Upper lobe of right lung (tissue), 1 donor: Measurements from ENCODE around the gene MLXIP. TPM values are rescaled to one million over a fixed set of nuclear protein-coding genes. Genes with fewer than 3 reads are reported as not detected.
A peak's percentile ranks its signal among the peaks of the same experiment; 100 is the strongest.

ENCODE experiments used
- ATAC-seq: fragments of 200-7000 bp; cut with Tn5 transposase; one replicate; pipeline ENCODE4 v1.9.1; 2020; ENCODE audit warnings: mild to moderate bottlenecking, moderate library complexity
- DNase-seq: peaks from one replicate; pipeline ENCODE4 v3.0.0-alpha.2; 2020
- H3K27ac ChIP-seq: fragments of 200-600 bp; one replicate; pipeline ENCODE4 v1.8.0; 2022
- H3K27me3 ChIP-seq: fragments of 200-600 bp; one replicate; pipeline ENCODE4 v1.8.0; 2022; ENCODE audit warnings: mild to moderate bottlenecking
- H3K36me3 ChIP-seq: fragments of 200-600 bp; one replicate; pipeline ENCODE4 v1.8.0; 2022
- H3K4me1 ChIP-seq: fragments of 200-600 bp; one replicate; pipeline ENCODE4 v1.8.0; 2022
- H3K4me3 ChIP-seq: fragments of 200-600 bp; one replicate; pipeline ENCODE4 v1.8.0; 2022; ENCODE audit warnings: mild to moderate bottlenecking
- H3K9me3 ChIP-seq: fragments of 200-600 bp; one replicate; pipeline ENCODE4 v1.8.0; 2022
- CTCF ChIP-seq: fragments of 200-600 bp; IDR thresholded peaks from one replicate; pipeline ENCODE4 v1.8.0; 2022; ENCODE audit warnings: antibody characterized with exemption
- intact Hi-C: fragments of 100-400 bp; cut with DNase I; formaldehyde crosslinking; loops from one replicate; pipeline ENCODE4 v1.11.0; 2022
- total RNA-seq: library from RNA; stranded (reverse); fragmentation: NEBNext Ultra II Directional; extraction: Animal tissue kit (Norgen Biotek cat#: 25700); gene quantifications from one replicate; pipeline ENCODE4 v1.2.1, GENCODE V29; 2021
- donor health status: DM: no; HTN: yes; CAD: no; lungs with severe emphysema.

Gene MLXIP
- total RNA-seq, 1 donor from 2014 or later: 57.4 TPM

DNA sequence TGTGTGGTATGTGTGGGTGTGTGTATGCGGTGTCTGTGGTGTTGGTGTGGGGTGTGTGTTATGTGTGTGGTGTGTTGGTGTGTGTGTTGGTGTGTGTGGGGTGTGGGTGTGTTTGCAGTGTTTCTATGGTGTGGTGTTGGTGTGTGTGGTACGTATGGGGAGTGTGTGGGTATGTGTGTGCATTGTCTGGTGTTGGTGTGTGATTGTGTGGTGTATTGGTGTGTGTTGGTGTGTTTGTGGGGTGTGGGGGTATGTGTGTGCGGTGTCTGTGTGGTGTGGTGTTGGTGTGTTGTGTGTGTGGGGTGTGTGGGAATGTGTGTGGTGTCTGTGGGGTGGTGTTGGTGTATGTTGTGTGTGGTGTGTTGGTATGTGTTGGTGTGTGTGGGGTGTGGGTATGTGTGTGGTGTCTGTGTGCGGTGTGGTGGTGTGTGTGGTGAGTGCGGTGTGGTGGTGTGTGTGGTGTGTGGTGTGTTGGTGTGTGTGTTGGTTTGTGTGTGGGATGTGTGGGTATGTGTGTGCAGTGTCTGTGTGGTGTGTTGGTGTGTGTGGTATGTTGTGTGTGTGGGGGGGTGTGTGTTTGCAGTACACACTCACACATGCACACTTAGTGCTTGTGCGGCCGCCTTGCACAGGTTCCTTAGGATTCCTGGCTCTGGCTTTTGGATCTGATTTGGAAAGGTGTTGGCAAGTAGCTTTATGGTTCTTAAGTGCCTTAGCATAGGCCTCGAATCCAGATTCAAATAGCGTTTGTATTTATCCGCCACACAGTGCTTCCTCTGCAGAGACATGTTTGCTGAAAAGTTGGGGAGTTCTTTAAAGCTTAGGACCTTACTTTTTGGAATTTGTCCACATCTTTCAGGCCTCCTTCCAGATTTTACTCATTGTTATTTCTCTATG lies 16.4 kb downstream of the MLXIP start:
- intact Hi-C loops: no loop called here
- ATAC-seq (no peak), DNase-seq (no peak)
- H3K27me3 ChIP-seq: no peaks in the 10 kb centered on the region
- H3K4me3 ChIP-seq: no peak overlapping the region
- TF ChIP-seq CTCF: no peak
- peaks cover 69% of the 10 kb centered on the region for H3K4me1 ChIP-seq
- no peaks in the 10 kb centered on the region for H3K9me3 ChIP-seq
- no peaks in the 10 kb centered on the region for H3K36me3 ChIP-seq
- H3K27ac ChIP-seq: no peak overlapping the region

GRCh38 chr12:122096014-122096413 lies 17.5 kb downstream of the MLXIP start:
- Histone ChIP-seq H3K27ac (peak overlapping the region; percentile 85), H3K27me3 (no peaks in the 10 kb centered on the region), H3K36me3 (no peaks in the 10 kb centered on the region), H3K4me3 (no peak overlapping the region), H3K4me1 (peaks cover 69% of the 10 kb centered on the region), H3K9me3 (no peaks in the 10 kb centered on the region)
- ATAC-seq (no peak), DNase-seq (no peak)
- intact Hi-C loops: no loop called here
- no peak for TF ChIP-seq CTCF

- no peak overlapping the region for H3K4me3 ChIP-seq
- no peak for DNase-seq
- intact Hi-C loops: no loop called here
Observed at GRCh38 chr12:122096591-122097149, 18.1 kb downstream of the MLXIP start.

GRCh38 chr12:122097584-122097926 lies 19.0 kb downstream of the MLXIP start:
- H3K4me3 ChIP-seq: no peak overlapping the region
- peaks cover 57% of the 10 kb centered on the region for H3K4me1 ChIP-seq
- no peak for ATAC-seq
- H3K27ac ChIP-seq: peak overlapping the region; percentile 85
- no peaks in the 10 kb centered on the region for H3K36me3 ChIP-seq
- no peaks in the 10 kb centered on the region for H3K27me3 ChIP-seq
- no peak for TF ChIP-seq CTCF
- DNase-seq: no peak
- no peaks in the 10 kb centered on the region for H3K9me3 ChIP-seq
- intact Hi-C loops: no loop called here

More at GRCh38 chr12:122096591-122097149, 18.1 kb downstream of the MLXIP start:
- no peak for TF ChIP-seq CTCF
- no peaks in the 10 kb centered on the region for H3K9me3 ChIP-seq
- peak overlapping the region; percentile 85 for H3K27ac ChIP-seq
- no peaks in the 10 kb centered on the region for H3K27me3 ChIP-seq
- no peaks in the 10 kb centered on the region for H3K36me3 ChIP-seq
- H3K4me1 ChIP-seq: peaks cover 66% of the 10 kb centered on the region
- ATAC-seq: no peak

GRCh38 chr12:122097927-122098756 lies 19.6 kb downstream of the MLXIP start:
- H3K4me1 ChIP-seq: peaks cover 57% of the 10 kb centered on the region
- ATAC-seq (peak; percentile 94), DNase-seq (peak; percentile 86)
- intact Hi-C loops: no loop called here
- no peak overlapping the region for H3K4me3 ChIP-seq
- H3K27ac ChIP-seq: peak overlapping the region; percentile 85
- no peaks in the 10 kb centered on the region for H3K27me3 ChIP-seq
- no peaks in the 10 kb centered on the region for H3K9me3 ChIP-seq
- H3K36me3 ChIP-seq: no peaks in the 10 kb centered on the region
- TF ChIP-seq CTCF: no peak
